ENCODE data around the gene KY.

DNA sequence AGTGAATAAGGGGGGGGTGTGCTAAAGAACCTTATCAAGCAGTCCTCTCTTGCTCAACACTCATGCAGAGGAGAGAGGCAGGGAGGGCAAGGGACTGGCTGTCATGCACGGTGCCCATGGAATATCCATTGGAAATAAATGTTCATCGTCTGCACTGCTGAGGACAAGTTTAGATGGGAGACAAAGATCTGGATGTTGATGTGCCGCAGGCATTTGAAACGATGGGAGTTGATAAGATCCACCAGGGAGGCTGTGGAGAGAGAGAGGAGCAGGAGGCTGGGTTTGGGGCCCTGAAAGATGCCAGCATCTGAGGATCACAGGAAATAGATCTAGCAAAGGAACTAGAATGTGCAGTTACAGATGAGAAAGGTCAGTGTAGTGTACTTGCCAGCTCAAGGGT lies 88.8 kb downstream of the KY start:
- TF ChIP-seq, protein P1, sequence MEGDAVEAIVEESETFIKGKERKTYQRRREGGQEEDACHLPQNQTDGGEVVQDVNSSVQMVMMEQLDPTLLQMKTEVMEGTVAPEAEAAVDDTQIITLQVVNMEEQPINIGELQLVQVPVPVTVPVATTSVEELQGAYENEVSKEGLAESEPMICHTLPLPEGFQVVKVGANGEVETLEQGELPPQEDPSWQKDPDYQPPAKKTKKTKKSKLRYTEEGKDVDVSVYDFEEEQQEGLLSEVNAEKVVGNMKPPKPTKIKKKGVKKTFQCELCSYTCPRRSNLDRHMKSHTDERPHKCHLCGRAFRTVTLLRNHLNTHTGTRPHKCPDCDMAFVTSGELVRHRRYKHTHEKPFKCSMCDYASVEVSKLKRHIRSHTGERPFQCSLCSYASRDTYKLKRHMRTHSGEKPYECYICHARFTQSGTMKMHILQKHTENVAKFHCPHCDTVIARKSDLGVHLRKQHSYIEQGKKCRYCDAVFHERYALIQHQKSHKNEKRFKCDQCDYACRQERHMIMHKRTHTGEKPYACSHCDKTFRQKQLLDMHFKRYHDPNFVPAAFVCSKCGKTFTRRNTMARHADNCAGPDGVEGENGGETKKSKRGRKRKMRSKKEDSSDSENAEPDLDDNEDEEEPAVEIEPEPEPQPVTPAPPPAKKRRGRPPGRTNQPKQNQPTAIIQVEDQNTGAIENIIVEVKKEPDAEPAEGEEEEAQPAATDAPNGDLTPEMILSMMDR (IDR thresholded peaks at IDR 0.05 in 2 of 3, conservative IDR thresholded peaks at IDR 0.05 in 1 of 3; ENCODE audit: control insufficient read depth in 2 of 3, extremely low read depth in 1 of 3, insufficient read depth in 1 of 3, low read depth in 3 of 3, low read length in 3 of 3) = no peak
- TF ChIP-seq, protein P2, sequence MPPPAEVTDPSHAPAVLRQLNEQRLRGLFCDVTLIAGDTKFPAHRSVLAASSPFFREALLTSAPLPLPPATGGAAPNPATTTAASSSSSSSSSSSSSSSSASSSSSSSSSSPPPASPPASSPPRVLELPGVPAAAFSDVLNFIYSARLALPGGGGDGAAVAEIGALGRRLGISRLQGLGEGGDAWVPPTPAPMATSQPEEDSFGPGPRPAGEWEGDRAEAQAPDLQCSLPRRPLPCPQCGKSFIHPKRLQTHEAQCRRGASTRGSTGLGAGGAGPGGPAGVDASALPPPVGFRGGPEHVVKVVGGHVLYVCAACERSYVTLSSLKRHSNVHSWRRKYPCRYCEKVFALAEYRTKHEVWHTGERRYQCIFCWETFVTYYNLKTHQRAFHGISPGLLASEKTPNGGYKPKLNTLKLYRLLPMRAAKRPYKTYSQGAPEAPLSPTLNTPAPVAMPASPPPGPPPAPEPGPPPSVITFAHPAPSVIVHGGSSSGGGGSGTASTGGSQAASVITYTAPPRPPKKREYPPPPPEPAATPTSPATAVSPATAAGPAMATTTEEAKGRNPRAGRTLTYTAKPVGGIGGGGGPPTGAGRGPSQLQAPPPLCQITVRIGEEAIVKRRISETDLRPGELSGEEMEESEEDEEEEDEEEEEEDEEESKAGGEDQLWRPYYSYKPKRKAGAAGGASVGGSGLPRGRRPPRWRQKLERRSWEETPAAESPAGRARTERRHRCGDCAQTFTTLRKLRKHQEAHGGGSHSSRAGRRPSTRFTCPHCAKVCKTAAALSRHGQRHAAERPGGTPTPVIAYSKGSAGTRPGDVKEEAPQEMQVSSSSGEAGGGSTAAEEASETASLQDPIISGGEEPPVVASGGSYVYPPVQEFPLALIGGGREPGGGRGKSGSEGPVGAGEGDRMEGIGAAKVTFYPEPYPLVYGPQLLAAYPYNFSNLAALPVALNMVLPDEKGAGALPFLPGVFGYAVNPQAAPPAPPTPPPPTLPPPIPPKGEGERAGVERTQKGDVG (CRISPR knock-in tag; IDR thresholded peaks at IDR 0.05) = no peak
- TF ChIP-seq TAF1 (IDR thresholded peaks at IDR 0.05; ENCODE audit: borderline replicate concordance, low read depth, low read length) (no peak), RFX5 (IDR thresholded peaks at IDR 0.05; ENCODE audit: low read depth, low read length) (no peak), EZH2 (IDR thresholded peaks at IDR 0.05; ENCODE audit: borderline replicate concordance, control insufficient read depth, low read depth, low read length) (no peak), POLR2AphosphoS5 (IDR thresholded peaks at IDR 0.05; ENCODE audit: low read length) (no peak), POLR2A (IDR thresholded peaks at IDR 0.05; ENCODE audit: low read depth, low read length) (no peak)
- TF ChIP-seq, protein P3, sequence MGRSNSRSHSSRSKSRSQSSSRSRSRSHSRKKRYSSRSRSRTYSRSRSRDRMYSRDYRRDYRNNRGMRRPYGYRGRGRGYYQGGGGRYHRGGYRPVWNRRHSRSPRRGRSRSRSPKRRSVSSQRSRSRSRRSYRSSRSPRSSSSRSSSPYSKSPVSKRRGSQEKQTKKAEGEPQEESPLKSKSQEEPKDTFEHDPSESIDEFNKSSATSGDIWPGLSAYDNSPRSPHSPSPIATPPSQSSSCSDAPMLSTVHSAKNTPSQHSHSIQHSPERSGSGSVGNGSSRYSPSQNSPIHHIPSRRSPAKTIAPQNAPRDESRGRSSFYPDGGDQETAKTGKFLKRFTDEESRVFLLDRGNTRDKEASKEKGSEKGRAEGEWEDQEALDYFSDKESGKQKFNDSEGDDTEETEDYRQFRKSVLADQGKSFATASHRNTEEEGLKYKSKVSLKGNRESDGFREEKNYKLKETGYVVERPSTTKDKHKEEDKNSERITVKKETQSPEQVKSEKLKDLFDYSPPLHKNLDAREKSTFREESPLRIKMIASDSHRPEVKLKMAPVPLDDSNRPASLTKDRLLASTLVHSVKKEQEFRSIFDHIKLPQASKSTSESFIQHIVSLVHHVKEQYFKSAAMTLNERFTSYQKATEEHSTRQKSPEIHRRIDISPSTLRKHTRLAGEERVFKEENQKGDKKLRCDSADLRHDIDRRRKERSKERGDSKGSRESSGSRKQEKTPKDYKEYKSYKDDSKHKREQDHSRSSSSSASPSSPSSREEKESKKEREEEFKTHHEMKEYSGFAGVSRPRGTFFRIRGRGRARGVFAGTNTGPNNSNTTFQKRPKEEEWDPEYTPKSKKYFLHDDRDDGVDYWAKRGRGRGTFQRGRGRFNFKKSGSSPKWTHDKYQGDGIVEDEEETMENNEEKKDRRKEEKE (IDR thresholded peaks at IDR 0.05) = no peak
